Stomach smooth muscle (tissue), 2 donors: Measurements from ENCODE around the gene ADORA2B.
"Not testable (repeated sequence)": the region's sequence is repeated elsewhere in the genome, so short reads cannot be mapped to it uniquely, and the experiment has no call there.

ENCODE experiments used
- H3K27ac ChIP-seq: one replicate; pipeline ENCODE4 v1.7.0; 2013; ENCODE audit warnings: mild to moderate bottlenecking, low read length, inconsistent platforms
- H3K27me3 ChIP-seq, 2 donors: one replicate each; pipeline ENCODE4 v1.7.0; 2013; ENCODE audit warnings: low read length in 2 of 2; ENCODE audit not compliant: insufficient read depth in 2 of 2, control insufficient read depth in 1 of 2
- H3K36me3 ChIP-seq, 2 donors: one replicate each; pipeline ENCODE4 v1.7.0; 2013; ENCODE audit warnings: low read length in 2 of 2; ENCODE audit not compliant: control insufficient read depth in 2 of 2, insufficient read depth in 2 of 2
- H3K4me1 ChIP-seq: one replicate; pipeline ENCODE4 v1.7.0; 2013; ENCODE audit warnings: low read length; ENCODE audit not compliant: control insufficient read depth, insufficient read depth
- H3K4me3 ChIP-seq, 2 donors: one replicate each; pipeline ENCODE4 v1.7.0; 2013; ENCODE audit warnings: low read length in 2 of 2
- H3K9ac ChIP-seq, 2 donors: one replicate each; pipeline ENCODE4 v1.7.0; 2013; ENCODE audit warnings: low read length in 2 of 2, mild to moderate bottlenecking in 1 of 2
- H3K9me3 ChIP-seq, 2 donors: one replicate each; pipeline ENCODE4 v1.7.0; 2013; ENCODE audit warnings: low read length in 2 of 2; ENCODE audit not compliant: control insufficient read depth in 2 of 2
- donor health status: healthy.
- donor health status: Pancreatic carcinoma.

The ADORA2B gene

GRCh38 chr17:15944759-15945526 lies at the start of gene ADORA2B:
ADORA2B (plus strand) TSS chr17:15945130; CDS start chr17:15945249, 119 bp downstream.
- Histone ChIP-seq H3K27me3 (peaks cover 8 to 39% of the 10 kb centered on the region in 2 donors), H3K4me1 (peaks cover 25% of the 10 kb centered on the region), H3K36me3 (no peaks in the 10 kb centered on the region), H3K27ac (no peak within 1 kb of the TSS), H3K9me3 (peaks cover 0 to 4% of the 10 kb centered on the region in 2 donors), H3K9ac (no peak within 1 kb of the TSS), H3K4me3 (peak within 1 kb of the TSS; percentile 80 to 81)

DNA sequence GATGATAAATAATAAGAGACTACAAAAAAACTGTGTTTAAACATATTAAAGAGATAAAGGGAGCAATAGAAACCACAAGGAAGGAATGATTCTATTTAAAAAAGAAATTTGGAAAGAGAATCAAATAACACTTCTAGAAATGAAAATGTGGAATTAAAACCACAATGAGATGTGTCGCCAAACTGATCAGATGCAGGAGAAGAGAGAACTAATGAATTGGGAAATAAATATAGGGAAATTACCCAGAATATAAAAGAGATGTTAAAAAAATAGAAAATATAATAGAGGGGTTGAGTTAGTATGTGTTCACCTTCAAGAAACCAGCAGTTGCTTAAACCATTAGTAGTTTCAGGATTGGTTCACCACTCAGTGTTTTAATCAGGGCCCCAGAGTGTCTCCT lies 48.7 kb upstream of the ADORA2B start:
- no peak overlapping the region for H3K4me3 ChIP-seq
- no peaks in the 10 kb centered on the region for H3K9me3 ChIP-seq
- no peak overlapping the region for H3K9ac ChIP-seq
- peaks cover 4% of the 10 kb centered on the region for H3K4me1 ChIP-seq
- no peak overlapping the region for H3K27ac ChIP-seq
- H3K27me3 ChIP-seq = no peaks in the 10 kb centered on the region
- H3K36me3 ChIP-seq = no peaks in the 10 kb centered on the region

DNA sequence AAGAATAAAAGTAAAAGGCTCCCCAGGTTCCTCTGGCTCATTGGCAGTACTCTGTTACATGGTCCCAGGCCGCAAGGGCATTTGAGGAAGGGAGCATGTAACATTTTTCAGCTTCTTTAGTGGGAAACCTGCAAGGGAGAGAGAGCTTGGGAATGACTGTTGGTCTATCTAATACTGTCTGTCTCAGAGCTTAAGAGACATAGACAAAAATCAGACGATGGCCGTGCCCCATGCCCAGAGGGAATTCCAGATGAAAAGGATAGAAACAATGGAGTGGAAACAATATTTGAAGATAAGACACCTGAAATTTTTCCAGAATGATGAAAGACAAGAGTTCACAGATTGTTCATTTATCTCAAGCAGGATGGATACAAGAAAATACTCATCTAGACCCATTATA lies 48.1 kb upstream of the ADORA2B start:
- Histone ChIP-seq H3K9ac (no peak overlapping the region), H3K9me3 (no peaks in the 10 kb centered on the region), H3K27ac (no peak overlapping the region), H3K27me3 (no peaks in the 10 kb centered on the region), H3K36me3 (no peaks in the 10 kb centered on the region), H3K4me1 (peaks cover 4% of the 10 kb centered on the region), H3K4me3 (no peak overlapping the region)

GRCh38 chr17:15899596-15899995 lies 45.3 kb upstream of the ADORA2B start:
- H3K9ac ChIP-seq, H3K27ac ChIP-seq, H3K27me3 ChIP-seq, H3K9me3 ChIP-seq, H3K4me1 ChIP-seq, H3K4me3 ChIP-seq, H3K36me3 ChIP-seq: not testable (repeated sequence)

- no peak overlapping the region for H3K9ac ChIP-seq
- H3K36me3 ChIP-seq = no peaks in the 10 kb centered on the region
Measured at GRCh38 chr17:15900871-15901270, 44.1 kb upstream of the ADORA2B start.

GRCh38 chr17:15905236-15905635 lies 39.7 kb upstream of the ADORA2B start:
- not testable (repeated sequence) for H3K36me3 ChIP-seq, H3K4me3 ChIP-seq

More at GRCh38 chr17:15900871-15901270, 44.1 kb upstream of the ADORA2B start:
- Histone ChIP-seq H3K4me3 (no peak overlapping the region), H3K27me3 (no peaks in the 10 kb centered on the region), H3K4me1 (no peaks in the 10 kb centered on the region), H3K9me3 (no peaks in the 10 kb centered on the region), H3K27ac (no peak overlapping the region)

DNA sequence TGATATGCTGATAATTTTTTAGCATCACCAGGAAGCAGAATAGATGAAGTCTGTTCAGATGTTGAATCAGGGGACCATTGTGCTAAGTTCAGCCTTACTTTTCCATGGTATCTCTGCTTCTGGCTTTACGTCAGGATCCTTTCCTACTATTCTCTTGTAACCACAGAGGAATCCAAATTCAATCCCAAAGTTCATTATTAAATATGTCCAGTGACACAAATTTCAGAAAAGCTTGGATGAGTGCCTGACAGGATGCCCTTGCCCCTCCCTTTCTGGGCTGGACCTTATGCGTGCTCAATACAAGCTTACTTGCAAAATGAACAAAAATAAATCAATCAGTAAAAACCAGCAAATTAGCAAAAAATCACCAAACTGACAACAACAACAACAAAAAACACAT lies 37.6 kb upstream of the ADORA2B start:
- Histone ChIP-seq H3K36me3 (no peaks in the 10 kb centered on the region), H3K27me3 (peaks cover 0 to 3% of the 10 kb centered on the region in 2 donors), H3K4me3 (no peak overlapping the region), H3K4me1 (no peaks in the 10 kb centered on the region), H3K9me3 (no peaks in the 10 kb centered on the region), H3K9ac (no peak overlapping the region), H3K27ac (no peak overlapping the region)

More at GRCh38 chr17:15905236-15905635, 39.7 kb upstream of the ADORA2B start:
- H3K27me3 ChIP-seq, H3K27ac ChIP-seq, H3K4me1 ChIP-seq, H3K9ac ChIP-seq, H3K9me3 ChIP-seq: not testable (repeated sequence)

GRCh38 chr17:15908378-15908777 lies 36.6 kb upstream of the ADORA2B start:
- Histone ChIP-seq H3K27me3 (peaks cover 0 to 3% of the 10 kb centered on the region in 2 donors), H3K9me3 (no peaks in the 10 kb centered on the region), H3K4me3 (no peak overlapping the region), H3K36me3 (no peaks in the 10 kb centered on the region), H3K9ac (no peak overlapping the region), H3K27ac (no peak overlapping the region), H3K4me1 (no peaks in the 10 kb centered on the region)

DNA sequence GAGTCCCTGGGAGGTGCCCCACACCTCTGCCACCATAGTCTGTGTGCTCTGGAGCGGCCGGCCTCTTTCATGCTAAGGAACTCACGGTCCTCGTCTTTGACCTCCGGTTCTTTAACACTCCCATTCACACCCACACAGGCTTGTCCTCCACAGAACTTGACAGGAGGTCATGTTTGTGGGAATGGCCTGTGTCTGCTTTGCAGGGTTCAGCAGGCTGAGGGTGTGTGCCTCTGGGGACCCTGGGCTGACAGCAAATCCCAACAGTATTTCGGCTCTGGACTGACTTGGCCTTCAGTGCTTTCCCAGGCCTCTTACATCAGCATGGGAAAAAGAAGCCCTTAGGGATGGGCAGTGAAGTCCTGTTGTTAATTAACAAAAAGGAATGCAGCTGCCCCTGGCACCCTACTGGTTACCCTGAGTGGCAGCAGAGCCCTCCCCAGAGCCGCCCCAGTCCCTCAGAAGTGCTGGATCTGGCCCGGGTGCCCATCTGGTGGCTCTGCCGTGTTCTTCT lies 35.4 kb upstream of the ADORA2B start:
- Histone ChIP-seq H3K4me1 (no peaks in the 10 kb centered on the region), H3K27ac (no peak overlapping the region), H3K36me3 (no peaks in the 10 kb centered on the region), H3K9ac (no peak overlapping the region), H3K9me3 (no peaks in the 10 kb centered on the region), H3K27me3 (peaks cover 0 to 3% of the 10 kb centered on the region in 2 donors), H3K4me3 (no peak overlapping the region)

DNA sequence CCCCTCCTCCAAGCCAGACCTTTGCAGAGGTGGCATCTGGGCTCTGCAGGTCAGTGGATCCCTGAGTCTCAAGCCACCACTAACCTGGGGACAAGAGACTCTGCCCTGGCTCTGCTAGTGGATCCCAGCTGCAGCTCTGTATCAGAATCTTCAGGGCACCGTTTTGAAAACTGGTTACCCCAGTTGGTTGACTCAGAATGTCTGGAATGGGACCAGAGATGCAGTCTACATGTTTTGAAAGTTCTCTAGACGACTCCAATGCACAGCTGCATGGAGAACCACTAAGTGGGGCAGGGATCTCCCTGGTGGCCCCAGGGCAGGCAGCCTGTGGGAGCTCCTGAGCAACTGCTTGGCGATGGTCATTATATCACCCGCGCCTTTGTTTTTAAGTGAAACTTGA lies 34.1 kb upstream of the ADORA2B start:
- H3K4me3 ChIP-seq = no peak overlapping the region
- H3K36me3 ChIP-seq = no peaks in the 10 kb centered on the region
- peaks cover 0 to 3% of the 10 kb centered on the region in 2 donors for H3K27me3 ChIP-seq
- no peaks in the 10 kb centered on the region for H3K9me3 ChIP-seq
- no peaks in the 10 kb centered on the region for H3K4me1 ChIP-seq
- no peak overlapping the region for H3K9ac ChIP-seq
- H3K27ac ChIP-seq = no peak overlapping the region

DNA sequence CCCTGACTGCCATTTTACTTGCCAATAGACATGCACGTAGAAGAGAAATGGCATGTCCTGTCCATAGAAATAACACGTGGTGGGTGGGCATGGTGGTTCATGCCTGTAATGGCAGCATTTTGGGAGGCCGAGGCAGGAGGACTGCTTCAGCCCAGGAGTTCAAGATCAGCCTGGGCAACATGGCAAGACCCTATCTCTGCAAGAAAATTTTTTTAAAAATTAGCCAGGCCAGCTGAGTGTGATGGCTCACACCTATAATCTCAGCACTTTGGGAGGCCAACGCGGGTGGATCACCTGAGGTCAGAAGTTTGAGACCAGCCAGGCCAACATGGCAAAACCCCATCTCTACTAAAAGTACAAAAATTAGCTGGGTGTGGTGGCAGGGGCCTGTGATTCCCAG lies 33.2 kb upstream of the ADORA2B start:
- not testable (repeated sequence) for H3K36me3 ChIP-seq, H3K4me3 ChIP-seq, H3K27ac ChIP-seq, H3K27me3 ChIP-seq, H3K9me3 ChIP-seq, H3K9ac ChIP-seq, H3K4me1 ChIP-seq
